AML-193 (cell line): ENCODE data around the gene TLCD3A.
"Not testable (repeated sequence)": the region's sequence is repeated elsewhere in the genome, so short reads cannot be mapped to it uniquely, and the experiment has no call there.

Experiments
- DNase-seq, 2 experiments: peaks; one replicate each; lab custom pipeline; 2025; lab: John Stamatoyannopoulos, UW

Gene TLCD3A

DNA sequence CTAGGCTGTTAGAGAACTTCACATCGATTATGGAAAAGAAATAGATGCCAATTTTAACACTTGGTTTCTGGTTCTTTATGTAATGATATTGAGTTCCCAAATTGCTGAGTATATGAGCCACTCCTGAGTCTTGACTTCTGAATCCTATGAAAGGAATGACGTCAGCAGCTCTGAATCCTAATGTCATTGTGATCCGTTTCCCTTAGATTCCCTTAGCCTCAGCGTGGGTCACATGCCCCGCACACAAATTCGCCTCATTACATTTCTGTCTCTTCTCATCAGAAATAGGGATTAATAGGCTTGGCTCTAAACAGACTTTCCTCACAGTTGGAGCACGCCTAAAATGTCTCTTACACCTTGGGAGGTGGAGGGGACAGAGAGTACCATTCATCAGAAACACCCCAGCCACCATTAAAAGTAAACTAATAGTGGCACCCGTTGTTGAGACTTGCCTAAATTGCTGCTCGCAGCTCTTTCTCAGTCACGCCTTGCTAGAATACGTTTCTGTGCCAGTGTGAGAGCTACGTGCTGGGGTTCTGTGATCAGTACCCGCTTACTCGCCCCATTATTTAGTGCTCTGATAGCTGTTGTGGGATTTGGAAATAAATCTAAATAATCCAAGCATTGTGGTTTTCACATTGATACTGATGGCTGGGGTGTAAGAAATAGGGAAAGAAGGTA, 56.9 kb downstream of the TLCD3A start:
- DNase-seq, result no peak

DNA sequence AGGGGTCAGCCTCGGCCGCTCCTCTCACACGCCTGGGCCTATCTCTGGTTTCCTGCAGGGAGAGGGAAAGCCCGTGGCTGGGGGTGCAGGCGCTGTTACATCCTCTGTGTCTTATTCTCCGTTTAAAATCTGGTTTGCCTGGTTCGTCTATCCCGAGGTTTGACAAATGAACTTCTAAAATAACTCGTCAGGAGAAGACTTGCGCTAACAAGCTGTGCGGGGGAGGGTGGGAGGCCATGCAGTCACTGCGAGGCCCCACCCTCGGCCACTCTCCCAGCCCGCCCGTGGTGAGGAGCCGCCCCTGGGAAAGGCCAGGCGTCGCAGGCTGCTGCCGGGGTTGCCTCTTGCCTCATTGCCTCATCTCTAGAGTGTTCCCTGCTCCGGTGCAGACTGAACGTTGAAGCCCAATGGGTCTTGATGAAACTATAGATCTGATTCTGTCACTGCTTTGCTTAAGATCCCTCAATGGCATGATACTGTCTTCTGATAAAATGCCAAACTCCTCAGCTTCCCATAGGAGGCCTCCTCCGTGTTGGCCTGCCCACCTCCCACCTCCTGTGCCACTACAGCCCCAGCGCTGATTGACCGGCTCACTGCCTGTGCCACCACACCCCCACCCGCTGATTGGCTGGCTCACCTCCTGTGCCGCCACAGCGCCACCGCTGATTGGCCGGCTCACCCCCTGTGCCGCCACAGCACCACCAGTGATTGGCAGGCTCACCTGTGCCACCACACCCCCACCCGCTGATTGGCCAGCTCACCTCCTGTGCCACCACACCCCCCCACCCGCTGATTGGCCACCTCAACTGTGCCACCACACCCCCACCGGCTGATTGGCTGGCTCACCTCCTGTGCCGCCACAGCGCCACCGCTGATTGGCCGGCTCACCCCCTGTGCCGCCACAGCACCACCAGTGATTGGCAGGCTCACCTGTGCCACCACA, 57.8 kb downstream of the TLCD3A start:
- DNase-seq, result not testable (repeated sequence)

DNA sequence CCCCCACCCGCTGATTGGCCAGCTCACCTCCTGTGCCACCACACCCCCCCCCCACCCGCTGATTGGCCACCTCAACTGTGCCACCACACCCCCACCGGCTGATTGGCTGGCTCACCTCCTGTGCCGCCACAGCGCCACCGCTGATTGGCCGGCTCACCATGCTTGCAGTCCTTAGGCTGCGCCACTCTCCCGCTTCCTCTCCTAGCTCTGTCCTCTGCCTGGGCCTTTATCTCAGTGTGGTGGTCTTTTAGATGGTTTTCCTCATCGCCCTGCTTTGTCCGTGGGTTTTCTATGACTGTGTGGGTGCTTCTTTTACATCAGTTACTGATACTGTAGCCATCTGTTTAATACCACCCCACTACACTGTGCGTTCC, 58.5 kb downstream of the TLCD3A start:
- DNase-seq, result not testable (repeated sequence)

DNA sequence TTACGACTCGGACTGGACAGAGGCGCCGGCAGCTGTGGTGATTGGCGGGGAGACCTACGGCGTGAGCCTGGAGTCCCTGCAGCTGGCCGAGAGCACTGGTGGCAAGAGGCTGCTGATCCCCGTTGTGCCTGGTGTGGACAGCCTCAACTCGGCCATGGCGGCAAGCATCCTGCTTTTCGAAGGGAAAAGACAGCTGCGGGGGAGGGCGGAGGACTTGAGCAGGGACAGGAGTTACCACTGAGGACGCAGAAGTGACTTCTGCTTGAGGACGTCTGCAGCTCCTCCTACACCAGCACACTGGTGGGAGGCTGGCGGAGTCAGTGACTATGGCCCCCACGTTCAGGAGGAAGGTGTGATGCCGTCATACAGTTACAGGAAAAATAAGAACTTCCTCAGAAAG, 59.4 kb downstream of the TLCD3A start:
- DNase-seq, result no peak

DNA sequence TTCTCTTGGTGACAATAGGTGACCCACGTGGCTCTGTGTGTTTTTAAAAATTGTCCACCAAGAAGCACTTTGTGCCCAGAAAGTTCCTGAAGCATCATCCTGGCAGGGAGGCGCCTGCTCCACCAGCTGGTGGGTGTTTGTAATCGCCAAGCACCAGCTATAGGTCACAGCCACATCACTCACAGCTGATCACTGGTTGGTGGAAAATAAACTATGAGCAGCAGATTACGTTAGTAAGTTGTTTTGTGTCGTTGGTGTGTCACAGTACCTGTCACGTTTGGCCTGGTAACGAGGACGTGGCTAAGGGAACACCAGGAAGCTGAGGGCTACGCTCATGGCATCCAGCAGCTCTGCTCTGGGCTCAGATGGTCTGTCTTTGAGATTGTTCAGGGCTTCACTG, 59.9 kb downstream of the TLCD3A start:
- no peak for DNase-seq
